Hepatocyte (in vitro differentiated cells): Measurements from ENCODE around the gene NVL. TPM values are rescaled to one million over a fixed set of nuclear protein-coding genes. Genes with fewer than 3 reads are reported as not detected.

Source experiments
- DNase-seq: peaks from one replicate; pipeline ENCODE4 v3.0.0-alpha.2; 2016; ENCODE audit warnings: low spot score
- H2AFZ ChIP-seq: fragments of 200-600 bp; sonication (generic); 2 replicates; pipeline ENCODE4 v1.6.0; 2016; ENCODE audit warnings: antibody characterized with exemption, mild to moderate bottlenecking
- H3K27ac ChIP-seq: fragments of 200-600 bp; sonication (generic); 2 replicates; pipeline ENCODE4 v1.5.1; 2016; ENCODE audit warnings: mild to moderate bottlenecking
- H3K27me3 ChIP-seq: fragments of 200-600 bp; sonication (generic); 2 replicates; pipeline ENCODE4 v1.6.1; 2016
- H3K36me3 ChIP-seq: fragments of 200-600 bp; sonication (generic); replicated peaks from 2 replicates; pipeline ENCODE4 v1.5.1; 2016; ENCODE audit warnings: low read depth; ENCODE audit not compliant: insufficient read depth
- H3K4me1 ChIP-seq: fragments of 200-600 bp; sonication (generic); 2 replicates; pipeline ENCODE4 v1.5.1; 2016; ENCODE audit warnings: mild to moderate bottlenecking, moderate library complexity; ENCODE audit not compliant: insufficient read depth
- H3K4me2 ChIP-seq: fragments of 200-600 bp; sonication (generic); 2 replicates; pipeline ENCODE4 v1.6.0; 2016
- H3K4me3 ChIP-seq: fragments of 200-600 bp; sonication (generic); 2 replicates; pipeline ENCODE4 v1.5.1; 2016; ENCODE audit warnings: mild to moderate bottlenecking
- H3K79me2 ChIP-seq: fragments of 200-600 bp; sonication (generic); 2 replicates; pipeline ENCODE4 v1.6.0; 2017; ENCODE audit warnings: mild to moderate bottlenecking
- H3K9me2 ChIP-seq: fragments of 200-600 bp; sonication (generic); replicated peaks from 2 replicates; pipeline ENCODE4 v1.6.0; 2017; ENCODE audit warnings: mild to moderate bottlenecking; ENCODE audit not compliant: insufficient read depth
- H3K9me3 ChIP-seq: fragments of 200-600 bp; sonication (generic); 2 replicates; pipeline ENCODE4 v1.5.1; 2016; ENCODE audit warnings: low read depth, mild to moderate bottlenecking
- H4K20me1 ChIP-seq: fragments of 200-600 bp; sonication (generic); 2 replicates; pipeline ENCODE4 v1.6.0; 2016; ENCODE audit warnings: mild to moderate bottlenecking; ENCODE audit not compliant: insufficient read depth, poor library complexity, severe bottlenecking
- CTCF ChIP-seq: fragments of 200-600 bp; sonication (generic); IDR thresholded peaks from 2 replicates; pipeline ENCODE4 v1.5.1; 2016; ENCODE audit warnings: antibody characterized with exemption, mild to moderate bottlenecking; ENCODE audit not compliant: poor library complexity
- EZH2 ChIP-seq: fragments of 200-600 bp; sonication (generic); IDR thresholded peaks from 2 replicates; pipeline ENCODE4 v1.6.1; 2016; ENCODE audit warnings: antibody characterized with exemption, mild to moderate bottlenecking, borderline replicate concordance
- EZH2phosphoT487 ChIP-seq: fragments of 200-600 bp; sonication (generic); IDR thresholded peaks from one replicate; pipeline ENCODE4 v1.6.1; 2018; ENCODE audit warnings: antibody characterized with exemption, mild to moderate bottlenecking, low read depth, moderate library complexity; ENCODE audit not compliant: unreplicated experiment, severe bottlenecking
- WGBS: methylation state at CpG from one replicate; pipeline ENCODE4 v1.1.6; 2016; ENCODE audit warnings: low lambda C conversion rate; ENCODE audit errors: missing lambda C conversion rate; 5-methylcytosine and 5-hydroxymethylcytosine counted together
- polyA plus RNA-seq: library from polyadenylated mRNA; unstranded; fragments of >200 nt; fragmentation: Nextera tagmentation; extraction: Ambion mirVana; gene quantifications from 2 replicates; pipeline ENCODE4 v1.2.1, GENCODE V29; 2016
- total RNA-seq: library from RNA; depleted of rRNA; stranded (reverse); fragments of >200 nt; gene quantifications from 2 replicates; pipeline ENCODE4 v1.2.3, GENCODE V29; 2014

NVL gene
- total and polyA plus RNA-seq, 2 experiments from 2014 or later = 15.9 to 34.7 TPM

DNA sequence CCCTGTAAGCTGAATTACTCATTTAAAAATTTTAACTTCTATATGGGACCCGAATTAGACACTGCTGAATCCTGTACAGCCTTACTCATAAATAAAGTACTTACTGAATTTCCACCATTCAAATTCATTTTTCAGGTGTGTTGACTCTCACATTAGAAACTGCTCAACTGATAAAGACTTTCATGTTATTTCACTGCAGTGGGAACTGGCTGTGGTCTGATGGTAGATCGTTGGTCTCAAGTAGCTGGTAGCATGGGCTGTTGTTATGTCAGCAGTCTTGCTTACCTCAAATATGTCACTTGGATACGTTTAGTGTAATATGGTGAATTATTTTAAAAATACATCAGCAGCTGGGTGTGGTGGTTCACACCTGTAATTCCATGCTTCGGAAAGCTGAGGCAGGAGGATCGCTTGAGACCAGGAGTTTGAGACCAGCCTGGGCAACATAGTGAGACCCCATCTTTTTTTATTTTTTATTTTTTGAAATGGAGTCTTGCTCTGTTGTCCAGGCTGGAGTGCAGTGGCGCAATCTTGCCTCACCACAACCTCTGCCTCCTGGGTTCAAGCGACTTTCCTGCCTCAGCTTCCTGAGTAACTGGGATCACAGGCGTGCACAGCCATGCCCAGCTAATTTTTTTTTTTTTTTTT is 136.5 kb downstream of the NVL start:
- Histone ChIP-seq H3K4me2 (no peak overlapping the region), H3K9me3 (no peaks in the 10 kb centered on the region), H2AFZ (no peak overlapping the region), H3K36me3 (no peaks in the 10 kb centered on the region), H3K4me1 (no peaks in the 10 kb centered on the region), H3K79me2 (peaks cover 38% of the 10 kb centered on the region), H4K20me1 (no peaks in the 10 kb centered on the region), H3K4me3 (no peak overlapping the region), H3K27me3 (no peaks in the 10 kb centered on the region), H3K9me2 (no peaks in the 10 kb centered on the region), H3K27ac (no peak overlapping the region)
- 98% methylated on average over 8 of the region's 8 CpGs for WGBS
- DNase-seq = no peak
- TF ChIP-seq CTCF (no peak), EZH2phosphoT487 (no peak), EZH2 (no peak)

DNA sequence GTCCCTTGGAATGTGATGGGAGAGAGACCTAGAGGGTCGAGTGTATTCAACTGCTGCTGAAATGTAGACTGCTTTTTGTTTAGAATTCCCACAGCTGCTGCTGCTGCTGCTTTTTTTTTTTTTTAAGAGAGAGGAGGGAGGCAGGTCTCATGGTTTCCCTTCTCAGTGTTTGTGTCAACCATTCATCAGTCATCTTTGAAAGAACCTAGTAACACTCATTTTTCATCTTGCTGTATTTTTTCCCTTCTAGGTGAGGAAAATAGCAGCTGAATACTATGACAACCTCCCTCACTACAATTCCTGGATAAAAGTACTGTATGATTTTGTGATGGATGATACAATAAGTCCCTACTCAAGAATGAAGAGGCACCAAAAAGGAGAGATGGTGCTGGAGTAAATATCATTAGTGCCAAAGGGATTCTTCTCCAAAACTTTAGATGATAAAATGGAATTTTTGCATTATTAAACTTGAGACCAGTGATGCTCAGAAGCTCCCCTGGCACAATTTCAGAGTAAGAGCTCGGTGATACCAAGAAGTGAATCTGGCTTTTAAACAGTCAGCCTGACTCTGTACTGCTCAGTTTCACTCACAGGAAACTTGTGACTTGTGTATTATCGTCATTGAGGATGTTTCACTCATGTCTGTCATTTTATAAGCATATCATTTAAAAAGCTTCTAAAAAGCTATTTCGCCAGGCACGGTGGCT is 137.7 kb downstream of the NVL start:
- DNase-seq = no peak
- Histone ChIP-seq H3K4me2 (no peak overlapping the region), H3K36me3 (no peaks in the 10 kb centered on the region), H3K27ac (no peak overlapping the region), H3K79me2 (peaks cover 50% of the 10 kb centered on the region), H3K9me3 (no peaks in the 10 kb centered on the region), H2AFZ (no peak overlapping the region), H3K27me3 (no peaks in the 10 kb centered on the region), H3K9me2 (no peaks in the 10 kb centered on the region), H3K4me3 (no peak overlapping the region), H3K4me1 (no peaks in the 10 kb centered on the region), H4K20me1 (no peaks in the 10 kb centered on the region)
- 85% methylated on average over 5 of the region's 5 CpGs for WGBS
- no peak for TF ChIP-seq EZH2phosphoT487
- no peak for TF ChIP-seq CTCF
- TF ChIP-seq EZH2 = no peak

DNA sequence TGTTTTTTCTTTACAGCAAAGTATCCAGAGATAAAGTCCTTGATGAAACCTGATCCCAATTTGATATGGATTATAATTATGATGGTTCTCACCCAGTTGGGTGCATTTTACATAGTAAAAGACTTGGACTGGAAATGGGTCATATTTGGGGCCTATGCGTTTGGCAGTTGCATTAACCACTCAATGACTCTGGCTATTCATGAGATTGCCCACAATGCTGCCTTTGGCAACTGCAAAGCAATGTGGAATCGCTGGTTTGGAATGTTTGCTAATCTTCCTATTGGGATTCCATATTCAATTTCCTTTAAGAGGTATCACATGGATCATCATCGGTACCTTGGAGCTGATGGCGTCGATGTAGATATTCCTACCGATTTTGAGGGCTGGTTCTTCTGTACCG is 140.4 kb downstream of the NVL start:
- Histone ChIP-seq H4K20me1 (no peaks in the 10 kb centered on the region), H3K4me1 (no peaks in the 10 kb centered on the region), H3K4me2 (no peak overlapping the region), H3K9me2 (no peaks in the 10 kb centered on the region), H2AFZ (no peak overlapping the region), H3K36me3 (no peaks in the 10 kb centered on the region), H3K27me3 (no peaks in the 10 kb centered on the region), H3K27ac (no peak overlapping the region), H3K79me2 (peaks cover 76% of the 10 kb centered on the region), H3K9me3 (no peaks in the 10 kb centered on the region), H3K4me3 (no peak overlapping the region)
- 98% methylated on average over 7 of the region's 7 CpGs for WGBS
- no peak for DNase-seq
- no peak for TF ChIP-seq CTCF
- TF ChIP-seq EZH2 = no peak
- TF ChIP-seq EZH2phosphoT487 = no peak
